Common myeloid progenitor, CD34-positive (primary cell): ENCODE data around the gene ATP2B2.

ENCODE experiments used
- CTCF ChIA-PET: fragments of 350-600 bp; sonication (Branson Sonifier 250); formaldehyde crosslinking; loops from one replicate; lab custom pipeline; 2021; ENCODE audit warnings: antibody characterized with exemption; lab: Charles Lee
- POLR2A ChIA-PET: fragments of 350-600 bp; sonication (Branson Sonifier 250); formaldehyde crosslinking; loops from one replicate; lab custom pipeline; 2021; ENCODE audit warnings: antibody characterized with exemption; lab: Charles Lee
- DNase-seq, 3 donors: peaks; one replicate each; pipeline versions ENCODE4 v3.0.0 to v3.0.0-alpha.2; 2013
- H3K27ac ChIP-seq, 2 experiments: 1 replicate in 1 of 2; 2 replicates in 1 of 2; pipeline ENCODE4 v1.7.0; 2013; ENCODE audit warnings: inconsistent platforms in 2 of 2, low read length in 2 of 2, mild to moderate bottlenecking in 2 of 2, low read depth in 1 of 2, moderate library complexity in 1 of 2; ENCODE audit not compliant: severe bottlenecking in 2 of 2, insufficient read depth in 1 of 2, poor library complexity in 1 of 2
- H3K27me3 ChIP-seq, 5 experiments: replicated peaks in 2 of 5; 1 replicate in 3 of 5; 2 replicates in 2 of 5; pipeline versions ENCODE4 v1.6.1 to v1.7.0; 2013; ENCODE audit warnings: low read length in 4 of 5, mild to moderate bottlenecking in 2 of 5, moderate library complexity in 2 of 5, inconsistent platforms in 1 of 5; ENCODE audit not compliant: insufficient read depth in 5 of 5, control insufficient read depth in 4 of 5
- H3K36me3 ChIP-seq, 4 experiments: 1 replicate in 2 of 4; 2 replicates in 2 of 4; pipeline versions ENCODE4 v1.6.1 to v1.7.0; 2013; ENCODE audit warnings: low read length in 3 of 4, control low read depth in 1 of 4, mild to moderate bottlenecking in 1 of 4; ENCODE audit not compliant: control insufficient read depth in 4 of 4, insufficient read depth in 4 of 4
- H3K4me1 ChIP-seq, 4 experiments: 1 replicate in 3 of 4; 2 replicates in 1 of 4; pipeline versions ENCODE4 v1.6.1 to v1.7.1; 2013; ENCODE audit warnings: low read length in 3 of 4, mild to moderate bottlenecking in 3 of 4, control low read depth in 1 of 4, inconsistent platforms in 1 of 4, moderate library complexity in 1 of 4; ENCODE audit not compliant: control insufficient read depth in 4 of 4, insufficient read depth in 4 of 4; ENCODE audit errors: control extremely low read depth in 1 of 4
- H3K4me3 ChIP-seq, 7 experiments: 1 replicate in 4 of 7; 2 replicates in 3 of 7; pipeline versions ENCODE4 v1.5.1 to v1.7.0; 2013; ENCODE audit warnings: mild to moderate bottlenecking in 7 of 7, low read length in 6 of 7, moderate library complexity in 6 of 7, inconsistent platforms in 2 of 7, low read depth in 2 of 7, control low read depth in 1 of 7; ENCODE audit not compliant: insufficient read depth in 4 of 7, control insufficient read depth in 1 of 7; ENCODE audit errors: extremely low read depth in 1 of 7
- H3K9me3 ChIP-seq, 5 experiments: 1 replicate in 4 of 5; 2 replicates in 1 of 5; pipeline versions ENCODE4 v1.6.1 to v1.7.1; 2013; ENCODE audit warnings: low read length in 4 of 5, mild to moderate bottlenecking in 2 of 5, inconsistent platforms in 1 of 5, low read depth in 1 of 5, moderate library complexity in 1 of 5; ENCODE audit not compliant: control insufficient read depth in 4 of 5, insufficient read depth in 2 of 5; ENCODE audit errors: control extremely low read depth in 1 of 5
- WGBS: methylation state at CpG from one replicate; pipeline ENCODE4 v1.1.5; 2013; ENCODE audit not compliant: insufficient coverage; 5-methylcytosine and 5-hydroxymethylcytosine counted together

The ATP2B2 gene

GRCh38 chr3:10410383-10411002 lies 94.9 kb downstream of the ATP2B2 start:
- no peak overlapping the region for H3K27ac ChIP-seq
- no peaks in the 10 kb centered on the region for H3K36me3 ChIP-seq
- POLR2A ChIA-PET: no interaction called here
- no peak overlapping the region for H3K4me3 ChIP-seq
- no peaks in the 10 kb centered on the region for H3K9me3 ChIP-seq
- WGBS: 96% methylated on average over 13 of the region's 21 CpGs
- H3K27me3 ChIP-seq: peaks cover 0 to 1% (median 0%) of the 10 kb centered on the region in 5 experiments
- no peak for DNase-seq
- CTCF ChIA-PET: no interaction called here
- H3K4me1 ChIP-seq: no peaks in the 10 kb centered on the region

- H3K4me1 ChIP-seq: no peaks in the 10 kb centered on the region
- POLR2A ChIA-PET: no interaction called here
- no peak overlapping the region for H3K4me3 ChIP-seq
- no peaks in the 10 kb centered on the region for H3K27me3 ChIP-seq
- no peaks in the 10 kb centered on the region for H3K36me3 ChIP-seq
- no peak overlapping the region for H3K27ac ChIP-seq
- WGBS: 95% methylated on average over 6 of the region's 8 CpGs
- no peaks in the 10 kb centered on the region for H3K9me3 ChIP-seq
- CTCF ChIA-PET: interaction anchor here (0.6 to 1.6 kb wide), 4 partner anchors 9 to 1513 kb away, joined by 3 to 5 read pairs (median 4); no protein-coding TSS in a partner anchor
- no peak for DNase-seq
These were observed 96.7 kb downstream of the ATP2B2 start for GRCh38 chr3:10408680-10409079.

- H3K36me3 ChIP-seq: no peaks in the 10 kb centered on the region
- CTCF ChIA-PET: no interaction called here
- POLR2A ChIA-PET: no interaction called here
- no peaks in the 10 kb centered on the region for H3K9me3 ChIP-seq
- H3K4me1 ChIP-seq: no peaks in the 10 kb centered on the region
- H3K27me3 ChIP-seq: no peaks in the 10 kb centered on the region
- no peak overlapping the region for H3K4me3 ChIP-seq
- WGBS: 76% methylated on average over 8 of the region's 8 CpGs
- H3K27ac ChIP-seq: no peak overlapping the region
- DNase-seq: no peak
These were observed 98.0 kb downstream of the ATP2B2 start for GRCh38 chr3:10407361-10407760.

- ChIA-PET POLR2A (no interaction called here), CTCF (interaction anchor here (0.5 to 1.3 kb wide), 2 partner anchors 10 to 62 kb away, joined by 3 read pairs; no protein-coding TSS in a partner anchor)
- H3K27me3 ChIP-seq: no peaks in the 10 kb centered on the region
- H3K4me1 ChIP-seq: no peaks in the 10 kb centered on the region
- no peak overlapping the region for H3K27ac ChIP-seq
- WGBS: 79% methylated on average over 5 of the region's 6 CpGs
- no peaks in the 10 kb centered on the region for H3K9me3 ChIP-seq
- no peak overlapping the region for H3K4me3 ChIP-seq
- H3K36me3 ChIP-seq: no peaks in the 10 kb centered on the region
- no peak for DNase-seq
These were observed 99.0 kb downstream of the ATP2B2 start for GRCh38 chr3:10406414-10406813.

- H3K9me3 ChIP-seq: no peaks in the 10 kb centered on the region
- 67% methylated on average over 1 of the region's 1 CpG for WGBS
- no peak overlapping the region for H3K27ac ChIP-seq
- ChIA-PET CTCF (interaction anchor here (1.3 kb wide), 1 partner anchor 62 kb away, joined by 3 read pairs; no protein-coding TSS in a partner anchor), POLR2A (no interaction called here)
- no peak for DNase-seq
- H3K4me3 ChIP-seq: no peak overlapping the region
- H3K4me1 ChIP-seq: no peaks in the 10 kb centered on the region
- no peaks in the 10 kb centered on the region for H3K27me3 ChIP-seq
- H3K36me3 ChIP-seq: no peaks in the 10 kb centered on the region
These were observed 99.6 kb downstream of the ATP2B2 start for GRCh38 chr3:10405816-10406215.

GRCh38 chr3:10404876-10405275 lies 100.5 kb downstream of the ATP2B2 start:
- no peak for DNase-seq
- no peaks in the 10 kb centered on the region for H3K4me1 ChIP-seq
- no peaks in the 10 kb centered on the region for H3K36me3 ChIP-seq
- 77% methylated on average over 3 of the region's 3 CpGs for WGBS
- H3K4me3 ChIP-seq: no peak overlapping the region
- H3K9me3 ChIP-seq: no peaks in the 10 kb centered on the region
- CTCF ChIA-PET: interaction anchor here (0.8 to 1.3 kb wide), 2 partner anchors 13 to 61 kb away, joined by 3 read pairs; no protein-coding TSS in a partner anchor
- POLR2A ChIA-PET: no interaction called here
- H3K27me3 ChIP-seq: no peaks in the 10 kb centered on the region
- H3K27ac ChIP-seq: no peak overlapping the region

- DNase-seq: no peak
- Histone ChIP-seq H3K36me3 (no peaks in the 10 kb centered on the region), H3K4me1 (no peaks in the 10 kb centered on the region), H3K27me3 (no peaks in the 10 kb centered on the region), H3K27ac (no peak overlapping the region), H3K9me3 (no peaks in the 10 kb centered on the region), H3K4me3 (no peak overlapping the region)
- CTCF ChIA-PET: interaction anchor here (0.9 kb wide), 1 partner anchor 426 kb away, joined by 3 read pairs; no protein-coding TSS in a partner anchor
- WGBS: 67% methylated on average over 4 of the region's 4 CpGs
- POLR2A ChIA-PET: no interaction called here
These were observed 101.0 kb downstream of the ATP2B2 start for GRCh38 chr3:10404377-10404776.
